GM06990 (cell line): ENCODE data around the gene RNASEL.

ENCODE experiments used
- DNase-seq: peaks from one replicate; pipeline ENCODE4 v3.0.0-alpha.2; 2011; ENCODE audit not compliant: insufficient read length; ENCODE audit errors: extremely low read depth
- H3K27me3 ChIP-seq: replicated peaks from 2 replicates; pipeline ENCODE4 v1.6.0; 2011; ENCODE audit warnings: low read length; ENCODE audit not compliant: control insufficient read depth, insufficient read depth
- H3K36me3 ChIP-seq: 2 replicates; pipeline ENCODE4 v1.5.1; 2011; ENCODE audit warnings: low read length; ENCODE audit not compliant: control insufficient read depth, insufficient read depth
- H3K4me3 ChIP-seq: replicated peaks from 2 replicates; pipeline ENCODE4 v1.5.1; 2011; ENCODE audit warnings: low read depth, mild to moderate bottlenecking, control low read depth, low read length
- TF ChIP-seq, protein P1 (sequence below): IDR thresholded peaks from 2 replicates; pipeline ENCODE4 v1.5.1; 2011; ENCODE audit warnings: low read length, control low read depth, mild to moderate bottlenecking, inconsistent platforms; ENCODE audit not compliant: insufficient read depth, poor library complexity, severe bottlenecking

RNASEL gene

DNA sequence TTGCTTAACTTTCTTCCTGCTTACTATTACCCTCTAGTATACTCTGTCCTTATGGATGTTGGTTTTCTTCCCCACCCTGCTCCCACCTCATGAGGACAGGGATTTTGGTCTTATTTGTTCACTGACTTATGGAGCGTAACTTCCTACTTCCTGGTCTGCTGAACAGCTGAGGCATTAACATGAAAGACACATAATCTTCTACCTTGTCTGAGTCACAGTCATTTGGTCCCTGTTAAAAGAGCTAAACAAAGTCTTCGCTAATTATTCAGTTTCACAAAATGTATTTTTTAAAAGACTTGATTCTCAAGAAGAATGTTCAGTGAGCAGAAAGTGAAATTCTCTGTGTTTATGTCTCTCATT lies 18.5 kb downstream of the RNASEL start:
- Histone ChIP-seq H3K27me3 (no peaks in the 10 kb centered on the region), H3K4me3 (no peak overlapping the region), H3K36me3 (no peaks in the 10 kb centered on the region; the same call in 1 of the 2 replicates)
- TF ChIP-seq, protein P1, sequence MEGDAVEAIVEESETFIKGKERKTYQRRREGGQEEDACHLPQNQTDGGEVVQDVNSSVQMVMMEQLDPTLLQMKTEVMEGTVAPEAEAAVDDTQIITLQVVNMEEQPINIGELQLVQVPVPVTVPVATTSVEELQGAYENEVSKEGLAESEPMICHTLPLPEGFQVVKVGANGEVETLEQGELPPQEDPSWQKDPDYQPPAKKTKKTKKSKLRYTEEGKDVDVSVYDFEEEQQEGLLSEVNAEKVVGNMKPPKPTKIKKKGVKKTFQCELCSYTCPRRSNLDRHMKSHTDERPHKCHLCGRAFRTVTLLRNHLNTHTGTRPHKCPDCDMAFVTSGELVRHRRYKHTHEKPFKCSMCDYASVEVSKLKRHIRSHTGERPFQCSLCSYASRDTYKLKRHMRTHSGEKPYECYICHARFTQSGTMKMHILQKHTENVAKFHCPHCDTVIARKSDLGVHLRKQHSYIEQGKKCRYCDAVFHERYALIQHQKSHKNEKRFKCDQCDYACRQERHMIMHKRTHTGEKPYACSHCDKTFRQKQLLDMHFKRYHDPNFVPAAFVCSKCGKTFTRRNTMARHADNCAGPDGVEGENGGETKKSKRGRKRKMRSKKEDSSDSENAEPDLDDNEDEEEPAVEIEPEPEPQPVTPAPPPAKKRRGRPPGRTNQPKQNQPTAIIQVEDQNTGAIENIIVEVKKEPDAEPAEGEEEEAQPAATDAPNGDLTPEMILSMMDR, result no peak
- DNase-seq, result no peak

DNA sequence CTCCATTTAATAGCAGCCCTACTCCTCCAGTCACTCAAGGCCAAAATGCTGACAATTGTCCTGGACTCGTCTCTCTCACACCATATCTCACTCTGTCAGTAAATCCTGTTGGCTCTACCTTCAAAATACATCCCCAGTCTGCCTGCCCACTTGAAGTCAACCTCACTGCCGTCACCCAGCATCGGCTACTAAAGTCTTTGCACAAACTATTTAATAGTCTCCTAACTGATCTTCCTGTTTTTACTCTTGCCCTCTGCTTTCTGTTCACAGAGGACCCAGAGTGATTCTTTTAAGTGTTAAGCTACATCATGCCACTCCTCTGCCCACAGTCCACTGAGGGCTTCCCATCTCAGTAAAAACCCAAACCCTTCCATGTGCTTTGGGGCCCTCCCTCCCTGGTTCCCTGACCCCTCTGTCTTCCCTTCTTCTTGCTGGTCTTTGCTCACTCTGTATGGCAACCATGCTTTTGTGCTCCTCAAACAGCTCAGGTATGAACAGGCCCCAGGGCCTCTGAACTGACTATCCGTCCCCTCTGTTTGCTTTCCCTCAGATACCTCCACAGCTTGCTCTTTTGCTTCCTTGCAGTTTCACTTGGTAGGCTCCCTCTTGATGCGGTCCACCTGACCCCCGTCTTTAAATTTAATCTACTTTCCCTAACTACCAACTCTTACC lies 19.0 kb downstream of the RNASEL start:
- no peak for DNase-seq
- TF ChIP-seq, protein P1, result no peak
- Histone ChIP-seq H3K4me3 (no peak overlapping the region), H3K36me3 (no peaks in the 10 kb centered on the region; the same call in 1 of the 2 replicates), H3K27me3 (no peaks in the 10 kb centered on the region)

DNA sequence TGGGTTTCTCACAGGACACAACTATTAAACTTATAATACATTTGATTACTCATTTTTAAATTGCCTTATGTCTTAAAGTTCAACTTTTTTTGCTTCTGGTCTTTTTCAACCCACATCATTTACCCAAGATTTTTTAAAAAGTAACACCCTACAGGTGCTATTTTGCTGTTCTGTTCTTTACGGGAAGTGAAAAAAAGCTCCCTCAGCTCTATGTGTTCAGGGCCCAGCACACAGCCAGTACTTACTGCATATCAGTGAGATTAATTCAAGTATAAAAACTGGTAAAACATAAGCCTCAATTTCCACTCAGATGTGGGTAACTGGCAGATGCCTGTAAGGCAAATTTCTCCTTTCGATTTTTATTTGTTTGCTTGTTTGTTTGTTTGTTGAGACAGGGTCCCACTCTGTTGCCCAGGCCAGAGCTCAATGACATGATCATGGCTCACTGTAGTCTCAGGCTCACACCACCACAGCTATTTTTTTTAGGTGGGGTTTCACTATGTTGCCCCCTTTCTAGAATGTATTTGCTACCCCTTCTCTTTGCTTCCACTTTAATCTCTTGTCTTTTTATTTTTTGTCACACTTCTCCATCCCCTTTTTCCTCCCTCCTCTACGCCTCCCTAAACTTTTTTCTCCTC lies 20.3 kb downstream of the RNASEL start:
- H3K36me3 ChIP-seq, result no peaks in the 10 kb centered on the region
- no peak for DNase-seq
- H3K4me3 ChIP-seq, result no peak overlapping the region
- no peaks in the 10 kb centered on the region for H3K27me3 ChIP-seq
- TF ChIP-seq, protein P1, result no peak

DNA sequence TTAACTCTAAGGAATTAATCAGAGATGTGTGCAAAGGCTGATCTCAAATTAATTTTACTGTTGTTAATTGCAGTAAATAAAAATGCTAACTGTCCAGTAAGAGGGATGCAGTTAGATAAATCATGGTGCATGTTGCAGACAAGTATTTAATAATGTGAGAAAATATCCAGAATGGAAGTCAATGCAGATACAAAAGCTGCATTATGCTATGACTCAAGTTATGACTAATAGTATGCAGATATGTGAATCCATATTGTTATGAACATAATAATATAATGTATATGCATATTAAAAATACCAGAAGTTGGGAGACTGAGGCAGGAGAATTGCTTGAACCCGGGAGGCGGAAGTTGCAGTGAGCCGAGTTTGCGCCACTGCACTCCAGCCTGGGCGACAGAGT lies 21.4 kb downstream of the RNASEL start:
- no peaks in the 10 kb centered on the region for H3K36me3 ChIP-seq
- H3K4me3 ChIP-seq, result no peak overlapping the region
- no peaks in the 10 kb centered on the region for H3K27me3 ChIP-seq
- TF ChIP-seq, protein P1, result no peak
- no peak for DNase-seq

DNA sequence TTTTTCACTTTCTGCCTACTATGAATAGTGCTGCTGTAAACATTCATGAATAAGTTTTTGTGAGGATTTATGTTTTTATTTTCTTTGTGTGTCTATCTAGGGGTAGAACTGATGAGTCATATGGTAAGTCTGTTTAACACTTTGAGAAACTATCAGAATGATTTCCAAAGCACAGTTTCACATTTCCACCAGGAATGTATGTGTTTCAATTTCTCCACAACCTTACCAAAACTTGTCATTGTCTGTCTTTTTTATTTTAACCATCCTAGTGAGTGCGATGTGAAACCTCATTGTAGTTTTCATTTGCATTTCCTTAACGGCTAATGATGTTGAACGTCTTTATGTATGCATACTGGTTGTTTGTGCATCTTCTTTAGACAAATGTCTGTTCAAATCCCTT lies 23.5 kb downstream of the RNASEL start:
- TF ChIP-seq, protein P1, result no peak
- Histone ChIP-seq H3K27me3 (no peaks in the 10 kb centered on the region), H3K36me3 (no peaks in the 10 kb centered on the region), H3K4me3 (no peak overlapping the region)
- no peak for DNase-seq
